NB4 (cell line): Measurements from ENCODE around the gene TTL.

Source experiments
- CTCF ChIP-seq: IDR thresholded peaks from one replicate; pipeline ENCODE4 v1.5.1; 2012; ENCODE audit warnings: low read depth, low read length
- MAX ChIP-seq: IDR thresholded peaks from 2 replicates; pipeline ENCODE4 v1.6.1; 2011; ENCODE audit warnings: low read depth, low read length
- POLR2A ChIP-seq: IDR thresholded peaks from 2 replicates; pipeline ENCODE4 v1.6.1; 2011; ENCODE audit warnings: mild to moderate bottlenecking; ENCODE audit not compliant: insufficient read length; ENCODE audit errors: extremely low read depth

DNA sequence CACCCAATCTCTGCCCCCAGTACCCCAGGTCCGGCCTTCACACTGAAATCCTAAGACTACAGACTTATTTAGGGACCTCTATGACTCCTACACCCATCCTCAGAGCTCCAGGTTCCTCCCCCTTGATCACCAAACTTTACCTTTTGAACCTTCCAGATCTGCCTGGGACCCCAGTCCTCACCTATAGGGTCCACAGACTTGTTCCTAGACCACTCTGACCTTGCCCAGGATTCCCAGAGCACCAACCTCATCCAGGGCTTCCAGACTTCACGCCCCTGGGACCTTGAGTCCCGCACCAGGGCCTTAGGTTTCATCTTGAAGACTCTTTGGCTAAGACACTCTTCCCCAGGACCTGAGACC lies 102.9 kb downstream of the TTL start:
- TF ChIP-seq CTCF (no peak), POLR2A (no peak), MAX (no peak)
